ENCODE results near the gene SLC34A1.

Gene SLC34A1

DNA sequence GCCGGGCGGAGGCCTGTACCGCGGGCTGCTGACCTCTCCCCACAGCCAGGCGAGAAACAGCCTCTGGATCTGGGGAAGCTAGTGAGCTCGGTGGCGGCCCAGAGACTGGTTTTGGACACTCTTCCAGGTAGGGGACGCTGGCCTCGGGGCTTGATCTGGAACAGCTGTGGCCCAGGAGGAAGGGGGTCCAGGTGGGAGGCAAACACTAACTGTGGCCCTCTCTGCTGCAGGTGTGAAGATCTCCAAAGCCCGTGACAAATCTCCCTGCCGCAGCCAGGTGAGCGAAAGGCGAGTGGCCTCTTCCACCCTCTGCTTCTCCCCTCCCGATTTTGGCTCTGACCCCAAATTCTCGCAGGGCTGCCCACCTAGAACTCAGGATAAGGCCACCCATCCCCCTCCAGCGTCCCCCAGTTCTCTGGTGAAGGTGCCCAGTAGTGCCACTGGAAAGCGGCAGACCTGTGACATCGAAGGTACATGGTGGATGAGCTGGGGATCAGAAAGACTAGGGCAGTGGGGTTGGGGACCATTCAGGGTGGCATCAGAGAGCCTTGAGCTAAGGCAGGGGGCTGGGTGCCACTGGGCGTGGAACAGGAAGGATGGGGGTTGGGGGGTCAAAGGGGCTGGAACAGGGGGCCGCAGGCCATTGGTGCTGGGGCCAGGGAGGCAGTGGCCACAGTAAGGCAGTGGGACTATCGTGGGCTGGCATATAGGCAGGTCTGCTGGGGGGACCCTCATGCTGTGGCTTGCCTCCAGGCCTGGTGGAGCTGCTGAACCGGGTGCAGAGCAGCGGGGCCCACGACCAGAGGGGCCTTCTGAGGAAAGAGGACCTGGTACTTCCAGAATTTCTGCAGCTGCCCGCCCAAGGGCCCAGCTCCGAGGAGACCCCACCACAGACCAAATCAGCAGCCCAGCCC lies 12.9 kb upstream of the SLC34A1 start:
- Histone ChIP-seq H3K36me3 (ENCODE audit: low read depth) (no peaks in the 10 kb centered on the region; the same call in 1 of the 2 replicates), H3K9me3 (ENCODE audit: severe bottlenecking) (no peaks in the 10 kb centered on the region), H3K4me3 (ENCODE audit: severe bottlenecking) (peak overlapping the region; percentile 45), H3K27me3 (ENCODE audit: insufficient read depth, poor library complexity, severe bottlenecking) (no peaks in the 10 kb centered on the region), H3K27ac (ENCODE audit: poor library complexity, severe bottlenecking) (peak overlapping the region; percentile 44), H3K4me1 (ENCODE audit: insufficient read depth, poor library complexity, severe bottlenecking) (peaks cover 24% of the 10 kb centered on the region)
- ATAC-seq (ENCODE audit: low read depth) (no peak), DNase-seq (ENCODE audit: low spot score) (no peak)
- TF ChIP-seq, protein P1, sequence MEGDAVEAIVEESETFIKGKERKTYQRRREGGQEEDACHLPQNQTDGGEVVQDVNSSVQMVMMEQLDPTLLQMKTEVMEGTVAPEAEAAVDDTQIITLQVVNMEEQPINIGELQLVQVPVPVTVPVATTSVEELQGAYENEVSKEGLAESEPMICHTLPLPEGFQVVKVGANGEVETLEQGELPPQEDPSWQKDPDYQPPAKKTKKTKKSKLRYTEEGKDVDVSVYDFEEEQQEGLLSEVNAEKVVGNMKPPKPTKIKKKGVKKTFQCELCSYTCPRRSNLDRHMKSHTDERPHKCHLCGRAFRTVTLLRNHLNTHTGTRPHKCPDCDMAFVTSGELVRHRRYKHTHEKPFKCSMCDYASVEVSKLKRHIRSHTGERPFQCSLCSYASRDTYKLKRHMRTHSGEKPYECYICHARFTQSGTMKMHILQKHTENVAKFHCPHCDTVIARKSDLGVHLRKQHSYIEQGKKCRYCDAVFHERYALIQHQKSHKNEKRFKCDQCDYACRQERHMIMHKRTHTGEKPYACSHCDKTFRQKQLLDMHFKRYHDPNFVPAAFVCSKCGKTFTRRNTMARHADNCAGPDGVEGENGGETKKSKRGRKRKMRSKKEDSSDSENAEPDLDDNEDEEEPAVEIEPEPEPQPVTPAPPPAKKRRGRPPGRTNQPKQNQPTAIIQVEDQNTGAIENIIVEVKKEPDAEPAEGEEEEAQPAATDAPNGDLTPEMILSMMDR (IDR thresholded peaks at IDR 0.05; ENCODE audit: poor library complexity, severe bottlenecking) = peak; percentile 55

DNA sequence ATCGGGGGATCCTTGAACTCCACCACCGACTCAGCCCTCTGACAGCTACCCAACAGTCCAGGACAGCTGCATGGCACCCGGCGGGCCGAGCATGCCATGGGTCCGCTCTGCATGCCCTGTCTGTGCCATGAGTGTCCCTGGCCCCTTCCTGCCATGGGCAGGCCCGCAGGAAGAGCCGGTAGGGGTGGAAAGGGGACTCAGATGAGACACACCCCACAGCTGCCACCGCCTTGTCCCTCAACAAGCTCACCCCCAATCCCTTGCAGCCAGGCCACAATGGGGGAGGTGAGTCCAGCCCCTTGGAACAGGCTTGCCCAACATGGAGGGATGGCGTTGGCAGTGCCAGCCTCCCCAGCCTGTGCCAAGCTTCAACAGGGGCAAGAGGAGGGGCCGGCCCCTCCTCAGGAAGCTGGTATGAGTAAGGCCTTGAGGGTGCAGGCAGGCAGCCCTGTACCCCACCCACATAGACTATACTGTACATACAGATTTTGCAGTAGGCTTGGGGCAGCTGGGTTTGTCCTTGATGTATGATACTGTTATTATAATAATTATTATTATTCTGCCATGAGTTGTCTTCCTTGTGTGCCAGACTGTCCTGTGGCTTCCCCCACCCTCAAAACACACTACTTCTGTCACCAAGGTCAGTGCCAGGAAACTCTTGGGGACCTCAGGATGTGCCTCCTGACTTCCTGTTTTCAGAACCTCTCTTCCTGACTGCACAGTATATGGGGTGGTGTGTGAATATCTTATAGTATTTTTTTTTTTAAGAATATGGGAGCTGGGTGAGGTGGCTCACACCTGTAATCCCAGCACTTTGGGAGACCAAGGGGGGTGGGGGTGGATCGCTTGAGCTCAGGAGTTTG lies 12.0 kb upstream of the SLC34A1 start:
- no peak for DNase-seq (ENCODE audit: low spot score)
- no peak for ATAC-seq (ENCODE audit: low read depth)
- Histone ChIP-seq H3K27me3 (ENCODE audit: insufficient read depth, poor library complexity, severe bottlenecking) (no peaks in the 10 kb centered on the region), H3K27ac (ENCODE audit: poor library complexity, severe bottlenecking) (peak overlapping the region; percentile 44), H3K9me3 (ENCODE audit: severe bottlenecking) (no peaks in the 10 kb centered on the region), H3K4me3 (ENCODE audit: severe bottlenecking) (no peak overlapping the region), H3K36me3 (ENCODE audit: low read depth) (no peaks in the 10 kb centered on the region; the same call in 1 of the 2 replicates), H3K4me1 (ENCODE audit: insufficient read depth, poor library complexity, severe bottlenecking) (peaks cover 24% of the 10 kb centered on the region)
- TF ChIP-seq, protein P1 (IDR thresholded peaks at IDR 0.05; ENCODE audit: poor library complexity, severe bottlenecking) = no peak

DNA sequence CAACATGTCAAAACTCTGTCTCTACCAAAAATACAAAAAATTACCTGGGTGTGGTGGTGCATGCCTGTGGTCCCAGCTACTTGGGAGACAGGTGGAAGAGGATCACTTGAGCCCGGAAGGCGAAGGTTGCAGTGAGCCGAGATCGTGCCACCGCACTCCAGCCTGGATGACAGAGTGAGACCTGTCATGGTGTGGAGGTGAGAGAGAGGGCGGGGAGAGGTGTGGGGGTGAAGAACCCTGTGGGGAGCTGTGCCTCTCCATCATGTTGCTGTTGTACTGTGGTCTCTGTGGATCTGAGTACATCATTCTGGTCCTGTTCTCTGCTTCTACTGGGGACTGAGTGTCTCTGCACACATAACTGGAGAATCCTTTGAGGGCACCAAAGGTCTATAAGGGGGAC lies 11.3 kb upstream of the SLC34A1 start:
- H3K27me3 ChIP-seq (ENCODE audit: insufficient read depth, poor library complexity, severe bottlenecking) = no peaks in the 10 kb centered on the region
- no peak overlapping the region for H3K27ac ChIP-seq (ENCODE audit: poor library complexity, severe bottlenecking)
- H3K4me1 ChIP-seq (ENCODE audit: insufficient read depth, poor library complexity, severe bottlenecking) = peaks cover 24% of the 10 kb centered on the region
- H3K4me3 ChIP-seq (ENCODE audit: severe bottlenecking) = no peak overlapping the region
- TF ChIP-seq, protein P1 (IDR thresholded peaks at IDR 0.05; ENCODE audit: poor library complexity, severe bottlenecking) = no peak
- no peak for DNase-seq (ENCODE audit: low spot score)
- no peaks in the 10 kb centered on the region; the same call in 1 of the 2 replicates for H3K36me3 ChIP-seq (ENCODE audit: low read depth)
- H3K9me3 ChIP-seq (ENCODE audit: severe bottlenecking) = no peaks in the 10 kb centered on the region
- no peak for ATAC-seq (ENCODE audit: low read depth)

DNA sequence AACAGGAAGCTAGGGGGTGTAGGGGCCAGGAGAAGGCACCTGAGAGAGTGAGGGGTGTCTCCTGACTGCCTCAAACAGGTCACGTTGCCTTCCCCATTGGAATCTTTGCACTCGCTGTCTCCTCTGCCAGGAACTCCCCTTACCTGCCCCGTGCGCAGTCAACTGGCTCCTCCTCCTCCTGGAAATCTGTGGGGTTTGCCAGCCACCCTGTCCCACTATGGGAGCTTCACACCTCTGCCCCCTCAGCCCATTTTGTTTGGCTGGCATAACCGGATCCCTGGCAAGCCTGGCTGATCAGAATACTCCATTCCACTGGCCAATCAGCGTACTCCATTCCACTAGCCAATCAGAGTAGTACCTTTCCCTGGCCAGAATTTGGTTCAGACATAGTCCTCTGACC lies 10.4 kb upstream of the SLC34A1 start:
- no peak for DNase-seq (ENCODE audit: low spot score)
- H3K4me3 ChIP-seq (ENCODE audit: severe bottlenecking) = no peak overlapping the region
- TF ChIP-seq, protein P1 (IDR thresholded peaks at IDR 0.05; ENCODE audit: poor library complexity, severe bottlenecking) = no peak
- H3K27me3 ChIP-seq (ENCODE audit: insufficient read depth, poor library complexity, severe bottlenecking) = no peaks in the 10 kb centered on the region
- H3K27ac ChIP-seq (ENCODE audit: poor library complexity, severe bottlenecking) = peak overlapping the region; percentile 7
- ATAC-seq (ENCODE audit: low read depth) = no peak
- H3K9me3 ChIP-seq (ENCODE audit: severe bottlenecking) = no peaks in the 10 kb centered on the region
- H3K4me1 ChIP-seq (ENCODE audit: insufficient read depth, poor library complexity, severe bottlenecking) = peaks cover 18% of the 10 kb centered on the region
- no peaks in the 10 kb centered on the region; the same call in 1 of the 2 replicates for H3K36me3 ChIP-seq (ENCODE audit: low read depth)
